Left lung (tissue), 10 donors: ENCODE measurements around the gene EIF4H. TPM values are rescaled to one million over a fixed set of nuclear protein-coding genes. Genes with fewer than 3 reads are reported as not detected.
A peak's percentile ranks its signal among the peaks of the same experiment; 100 is the strongest.

Source experiments
- ATAC-seq: fragments of 200-7000 bp; cut with Tn5 transposase; one replicate; pipeline ENCODE4 v1.9.1; 2020; ENCODE audit warnings: moderate library complexity
- DNase-seq, 4 donors: peaks; one replicate each; pipeline ENCODE4 v3.0.0-alpha.2; 2013 to 2020
- H3K27ac ChIP-seq, 2 donors: fragments of 200-600 bp; sonication (generic) in 1 of 2; one replicate each; pipeline versions ENCODE4 v1.5.0 to v1.8.0; 2020 to 2021
- H3K27me3 ChIP-seq, 2 donors: fragments of 200-600 bp; sonication (generic) in 1 of 2; one replicate each; pipeline versions ENCODE4 v1.5.0 to v1.8.0; 2020 to 2021
- H3K36me3 ChIP-seq, 2 donors: fragments of 200-600 bp; sonication (generic) in 1 of 2; one replicate each; pipeline versions ENCODE4 v1.5.0 to v1.8.0; 2020 to 2021
- H3K4me1 ChIP-seq, 2 donors: fragments of 200-600 bp; one replicate each; pipeline ENCODE4 v1.8.0; 2021
- H3K4me3 ChIP-seq, 2 donors: fragments of 200-600 bp; sonication (generic) in 1 of 2; one replicate each; pipeline versions ENCODE4 v1.5.0 to v1.8.0; 2020 to 2021; ENCODE audit warnings: mild to moderate bottlenecking in 1 of 2
- H3K9me3 ChIP-seq, 2 donors: fragments of 200-600 bp; sonication (generic) in 1 of 2; one replicate each; pipeline versions ENCODE4 v1.5.0 to v1.8.0; 2020 to 2021
- CTCF ChIP-seq, 2 donors: fragments of 200-600 bp; sonication (generic) in 1 of 2; IDR thresholded peaks; one replicate each; pipeline versions ENCODE4 v1.5.0 to v1.8.0; 2021; ENCODE audit warnings: antibody characterized with exemption in 2 of 2
- intact Hi-C, 2 donors: fragments of 100-400 bp; cut with DNase I; formaldehyde crosslinking; loops; one replicate each; pipeline versions ENCODE4 v1.11.2 to v1.14.2; 2022
- polyA plus RNA-seq, 6 donors: library from polyadenylated mRNA; unstranded; fragments of 120-200 nt; gene quantifications; one replicate each; pipeline ENCODE4 v1.2.1, GENCODE V29; 2013; ENCODE audit not compliant: insufficient read length in 6 of 6
- total RNA-seq, 2 donors: library from RNA; stranded (reverse); fragmentation: NEBNext Ultra II Directional; extraction: Animal tissue kit (Norgen Biotek cat#: 25700); gene quantifications; one replicate each; pipeline ENCODE4 v1.2.1, GENCODE V29; 2021
- donor health status: DM: no; HTN: yes; CAD: no.
- donor health status: DM: no; HTN: no; CAD: no.

EIF4H gene
- total and polyA plus RNA-seq, 8 donors = 203 to 308 (median 264) TPM

DNA sequence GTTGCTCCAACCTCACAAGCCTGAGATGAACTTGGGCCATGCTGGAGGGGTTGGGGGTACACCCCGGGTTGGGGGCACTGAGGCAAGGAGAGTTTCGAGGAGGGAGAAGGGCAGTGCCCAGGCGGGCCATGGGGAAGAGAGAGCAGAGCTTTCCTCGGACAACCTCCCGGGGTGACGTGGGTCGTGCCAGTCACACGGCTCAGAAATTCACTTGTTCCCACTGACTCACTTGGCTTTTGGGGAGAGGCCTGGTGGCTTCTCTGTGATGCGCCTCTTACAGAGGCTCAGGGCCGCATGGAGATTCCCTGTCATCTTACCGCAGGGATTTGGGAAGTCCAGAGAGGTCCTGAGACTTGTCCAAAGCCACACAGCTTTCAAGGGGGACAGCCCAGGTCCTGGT lies 38.5 kb downstream of the EIF4H start:
- ATAC-seq = no peak
- Histone ChIP-seq H3K4me3 (peak overlapping the region in 1 of 2 donors; percentile 60), H3K36me3 (peaks cover 0 to 20% of the 10 kb centered on the region in 2 donors), H3K27ac (peak overlapping the region in 1 of 2 donors; percentile 28), H3K27me3 (no peaks in the 10 kb centered on the region), H3K9me3 (no peaks in the 10 kb centered on the region), H3K4me1 (peaks cover 0 to 60% of the 10 kb centered on the region in 2 donors)
- DNase-seq = peak in 1 of 4 donors; percentile 71
- TF ChIP-seq CTCF (IDR thresholded peaks at IDR 0.05) = no peak
- intact Hi-C loops = no loop called here

DNA sequence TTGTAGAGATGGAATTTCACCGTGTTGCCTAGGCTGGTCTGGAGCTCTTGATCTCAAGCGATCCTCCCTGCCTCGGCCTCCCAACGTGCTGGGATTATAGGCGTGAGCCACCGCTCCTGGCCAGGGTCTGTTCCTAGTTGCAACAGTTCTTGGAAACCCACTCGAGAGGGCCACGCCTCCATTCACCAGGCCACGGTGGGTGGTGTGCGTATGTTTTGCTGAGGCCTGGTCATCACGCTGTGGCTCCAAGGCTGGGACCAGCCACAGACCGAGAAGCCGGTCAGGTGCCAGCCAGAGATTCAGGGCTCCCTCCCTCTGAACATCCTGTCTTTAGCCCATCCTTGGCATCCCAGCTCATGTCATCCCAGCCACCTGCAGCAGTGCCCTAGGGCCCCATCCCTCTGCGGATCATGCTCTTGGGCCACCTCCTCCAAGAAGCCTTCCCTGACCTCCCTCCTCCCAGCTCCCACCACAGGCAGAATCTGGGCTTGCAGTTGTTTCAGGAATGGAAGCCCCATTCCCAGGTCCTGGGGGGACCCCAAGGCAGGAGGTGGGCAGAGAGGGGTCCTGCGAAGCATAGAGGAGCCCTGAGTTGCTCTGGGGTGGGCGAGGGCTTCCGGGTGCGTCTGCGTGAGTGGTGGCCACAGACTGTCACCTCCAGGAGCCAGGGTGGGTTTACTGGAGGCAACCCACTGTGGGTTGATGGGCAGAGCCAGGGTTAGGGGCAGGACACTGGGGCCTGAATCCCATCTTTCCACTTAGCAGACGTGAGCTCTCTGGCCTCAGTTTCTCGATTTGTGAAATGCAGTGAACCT lies 40.9 kb downstream of the EIF4H start:
- intact Hi-C loops = no loop called here
- ATAC-seq (no peak), DNase-seq (peak in 1 of 4 donors; percentile 59)
- Histone ChIP-seq H3K36me3 (peaks cover 0 to 26% of the 10 kb centered on the region in 2 donors), H3K9me3 (no peaks in the 10 kb centered on the region), H3K27ac (no peak overlapping the region), H3K4me3 (no peak overlapping the region), H3K4me1 (peaks cover 0 to 65% of the 10 kb centered on the region in 2 donors), H3K27me3 (no peaks in the 10 kb centered on the region)
- TF ChIP-seq CTCF (IDR thresholded peaks at IDR 0.05) = no peak

GRCh38 chr7:74215921-74216320 lies 41.8 kb downstream of the EIF4H start:
- H3K4me1 ChIP-seq = peaks cover 0 to 62% of the 10 kb centered on the region in 2 donors
- peaks cover 0 to 31% of the 10 kb centered on the region in 2 donors for H3K36me3 ChIP-seq
- intact Hi-C loops = no loop called here
- no peak for TF ChIP-seq CTCF (IDR thresholded peaks at IDR 0.05)
- peak overlapping the region in 1 of 2 donors; percentile 82 for H3K27ac ChIP-seq
- no peaks in the 10 kb centered on the region for H3K9me3 ChIP-seq
- peak in 1 of 4 donors; percentile 61 for DNase-seq
- H3K27me3 ChIP-seq = no peaks in the 10 kb centered on the region
- ATAC-seq = no peak
- H3K4me3 ChIP-seq = no peak overlapping the region

- intact Hi-C loops = no loop called here
- TF ChIP-seq CTCF (IDR thresholded peaks at IDR 0.05) = no peak
- DNase-seq = peak in 1 of 4 donors; percentile 16
- Histone ChIP-seq H3K9me3 (no peaks in the 10 kb centered on the region), H3K4me1 (peaks cover 0 to 62% of the 10 kb centered on the region in 2 donors), H3K27ac (peak overlapping the region in 1 of 2 donors; percentile 82), H3K27me3 (no peaks in the 10 kb centered on the region), H3K36me3 (peaks cover 0 to 31% of the 10 kb centered on the region in 2 donors), H3K4me3 (no peak overlapping the region)
- ATAC-seq = no peak
These were observed 42.2 kb downstream of the EIF4H start for GRCh38 chr7:74216361-74216761.
